Tibial nerve (tissue), 4 donors: Measurements from ENCODE around the gene WAPL. TPM values are rescaled to one million over a fixed set of nuclear protein-coding genes. Genes with fewer than 3 reads are reported as not detected.

Experiments
- DNase-seq, 2 donors: peaks; one replicate each; pipeline ENCODE4 v3.0.0-alpha.2; 2019; ENCODE audit warnings: low spot score in 2 of 2
- H3K27ac ChIP-seq, 4 donors: fragments of 200-600 bp; sonication (generic) in 3 of 4; one replicate each; pipeline ENCODE4 v1.5.1; 2017 to 2019; ENCODE audit warnings: mild to moderate bottlenecking in 1 of 4
- H3K27me3 ChIP-seq, 2 donors: fragments of 200-600 bp; sonication (generic) in 1 of 2; one replicate each; pipeline versions ENCODE4 v1.5.1 to v1.6.0; 2017 to 2019
- H3K36me3 ChIP-seq, 3 donors: fragments of 200-600 bp; sonication (generic); one replicate each; pipeline ENCODE4 v1.5.1; 2018 to 2019
- H3K4me1 ChIP-seq, 4 donors: fragments of 200-600 bp; sonication (generic) in 3 of 4; one replicate each; pipeline ENCODE4 v1.5.1; 2017 to 2019
- H3K4me3 ChIP-seq, 4 donors: fragments of 200-600 bp; sonication (generic) in 3 of 4; one replicate each; pipeline ENCODE4 v1.5.1; 2017 to 2019; ENCODE audit warnings: mild to moderate bottlenecking in 1 of 4, moderate library complexity in 1 of 4
- H3K9me3 ChIP-seq, 4 donors: fragments of 200-600 bp; sonication (generic) in 3 of 4; one replicate each; pipeline ENCODE4 v1.5.1; 2017 to 2019
- CTCF ChIP-seq, 5 experiments: fragments of 200-600 bp in 3 of 5; fragments of 450-650 bp in 2 of 5; sonication (generic) in 3 of 5; IDR thresholded peaks; one replicate each; pipeline ENCODE4 v1.5.1; 2016 to 2019; ENCODE audit warnings: antibody characterized with exemption in 5 of 5, mild to moderate bottlenecking in 3 of 5, moderate library complexity in 2 of 5
- EP300 ChIP-seq, 2 donors: sonication (generic); formaldehyde crosslinking; IDR thresholded peaks; one replicate each; pipeline ENCODE4 v1.6.1; 2017; ENCODE audit warnings: antibody characterized with exemption in 2 of 2, mild to moderate bottlenecking in 1 of 2
- POLR2A ChIP-seq, 2 donors: fragments of 450-650 bp; IDR thresholded peaks; one replicate each; pipeline ENCODE4 v1.6.1; 2017; ENCODE audit warnings: antibody characterized with exemption in 2 of 2, mild to moderate bottlenecking in 2 of 2, moderate library complexity in 2 of 2
- WGBS, 2 donors: methylation state at CpG; one replicate each; pipeline ENCODE4 v1.1.5; 2018; 5-methylcytosine and 5-hydroxymethylcytosine counted together
- total RNA-seq, 4 donors: library from RNA; depleted of rRNA; stranded (reverse); fragments of >200 nt; gene quantifications; one replicate each; pipeline ENCODE4 v1.1.0, GENCODE V29; 2016

Gene WAPL
- total RNA-seq, 4 donors from 2014 or later: 26.7 to 50.4 (median 42.0) TPM

DNA sequence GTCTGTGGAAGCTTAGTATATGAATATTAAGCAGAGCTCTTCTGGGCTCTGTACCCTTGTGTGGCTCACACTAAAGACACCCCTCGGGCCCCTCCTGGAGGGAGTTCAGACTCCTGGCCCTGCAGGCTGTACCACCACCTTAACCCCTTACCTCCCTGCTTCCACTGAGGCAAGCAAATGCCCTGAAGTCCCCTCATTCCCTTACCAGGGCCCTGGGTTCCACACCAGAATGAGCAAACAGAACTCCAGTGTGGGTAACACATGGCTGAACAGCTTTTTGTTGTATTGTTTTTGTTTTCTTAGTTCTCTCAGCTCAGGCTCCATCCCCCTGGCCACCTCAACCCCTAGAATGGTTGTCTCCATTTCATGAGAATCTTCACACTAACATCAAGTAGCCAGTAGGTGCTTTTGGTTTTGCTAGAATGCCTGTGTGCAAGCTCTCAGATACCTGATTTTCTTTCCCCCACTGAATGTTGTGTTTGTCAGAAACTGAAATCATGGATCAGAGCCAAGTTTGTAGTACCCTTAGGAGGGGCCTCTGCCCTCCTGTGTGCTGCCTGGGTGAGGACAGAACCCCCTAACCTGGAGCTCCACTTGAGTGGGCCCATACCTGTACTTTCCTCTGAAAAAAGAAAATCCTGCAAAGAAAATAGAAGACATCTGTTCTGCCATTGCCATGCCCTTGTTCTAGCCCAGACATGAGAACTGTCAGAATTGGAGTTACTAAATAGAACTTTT lies 2.8 kb upstream of the WAPL start:
- no peaks in the 10 kb centered on the region for H3K9me3 ChIP-seq

GRCh38 chr10:86523348-86523747 lies 1.8 kb upstream of the WAPL start:
- H3K4me3 ChIP-seq: no peak overlapping the region
- WGBS, 2 donors: 32 to 37% methylated on average over 1 of the region's 1 CpG
- no peak overlapping the region for H3K27ac ChIP-seq
- H3K4me1 ChIP-seq: peaks cover 5 to 55% (median 34%) of the 10 kb centered on the region in 4 donors
- no peaks in the 10 kb centered on the region for H3K9me3 ChIP-seq
- DNase-seq: no peak
- H3K27me3 ChIP-seq: no peaks in the 10 kb centered on the region
- H3K36me3 ChIP-seq: no peaks in the 10 kb centered on the region
- TF ChIP-seq EP300 (IDR thresholded peaks at IDR 0.05): no peak
- TF ChIP-seq CTCF (IDR thresholded peaks at IDR 0.05): peak in 1 of 5 experiments; percentile 22

More for the DNA sequence above, 2.8 kb upstream of the WAPL start:
- TF ChIP-seq POLR2A (IDR thresholded peaks at IDR 0.05) (no peak), CTCF (IDR thresholded peaks at IDR 0.05) (no peak), EP300 (IDR thresholded peaks at IDR 0.05) (no peak)
- DNase-seq: no peak
- no peaks in the 10 kb centered on the region for H3K27me3 ChIP-seq
- 20 to 26% methylated on average over 1 of the region's 1 CpG for WGBS, 2 donors
- H3K4me3 ChIP-seq: no peak overlapping the region
- peaks cover 0 to 45% (median 27%) of the 10 kb centered on the region in 4 donors for H3K4me1 ChIP-seq
- no peak overlapping the region for H3K27ac ChIP-seq
- no peaks in the 10 kb centered on the region for H3K36me3 ChIP-seq

- 12% methylated on average over 11 of the region's 11 CpGs for WGBS, 2 donors
- H3K4me1 ChIP-seq: peaks cover 5 to 64% (median 40%) of the 10 kb centered on the region in 4 donors
- no peaks in the 10 kb centered on the region for H3K36me3 ChIP-seq
- TF ChIP-seq EP300 (IDR thresholded peaks at IDR 0.05) (no peak), CTCF (IDR thresholded peaks at IDR 0.05) (no peak), POLR2A (IDR thresholded peaks at IDR 0.05) (no peak)
- no peaks in the 10 kb centered on the region for H3K27me3 ChIP-seq
- no peaks in the 10 kb centered on the region for H3K9me3 ChIP-seq
- H3K27ac ChIP-seq: peak overlapping the region in 3 of 4 donors; percentile 87 to 96 (median 87)
- peak overlapping the region; percentile 70 to 99 (median 94) for H3K4me3 ChIP-seq
- no peak for DNase-seq
Measured at GRCh38 chr10:86522510-86522855, 891 bp upstream of the WAPL start.

DNA sequence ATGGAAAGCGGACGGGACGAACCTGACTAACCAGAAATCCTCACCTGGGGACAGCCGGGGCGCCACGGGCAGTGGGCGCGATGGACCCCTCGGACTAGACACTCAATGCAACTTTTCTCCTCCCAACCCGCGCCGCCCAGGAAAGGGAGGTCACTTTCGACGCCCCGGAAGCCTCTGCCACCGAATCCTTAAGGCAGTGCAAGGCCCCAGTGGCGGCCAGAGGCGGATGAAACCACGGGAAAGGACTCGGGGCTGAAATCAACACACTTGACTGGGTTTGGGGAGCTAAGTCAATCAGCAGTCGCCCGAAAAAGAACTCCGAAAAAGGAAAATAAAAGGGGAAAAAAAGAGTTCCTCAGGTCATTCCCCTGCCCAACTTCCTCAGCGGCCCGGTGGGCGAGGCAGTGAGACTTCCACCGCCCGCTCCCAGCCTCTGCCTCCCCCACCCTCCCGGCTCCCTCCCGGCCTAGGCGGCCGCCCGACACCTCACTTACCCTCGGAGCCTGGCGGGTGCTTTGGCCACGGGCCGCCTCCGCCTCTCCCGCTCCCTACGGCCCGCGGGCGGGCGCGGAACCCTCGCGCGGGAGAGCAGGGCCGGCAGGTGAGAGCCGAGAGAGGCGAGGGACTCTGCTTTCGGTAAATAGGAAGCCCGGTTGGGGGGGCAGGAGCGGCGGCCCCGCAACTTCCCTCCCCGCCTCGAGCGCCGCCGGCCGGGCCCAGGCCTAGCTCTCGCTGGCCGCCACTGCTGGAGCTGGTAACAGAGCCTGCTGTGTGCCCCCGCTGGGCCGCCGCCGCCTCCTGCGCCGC lies 518 bp downstream of the WAPL start:
- Histone ChIP-seq H3K9me3 (no peaks in the 10 kb centered on the region), H3K27ac (peak overlapping the region; percentile 87 to 99 (median 96)), H3K4me3 (peak overlapping the region; percentile 70 to 99 (median 94)), H3K4me1 (peaks cover 5 to 76% (median 44%) of the 10 kb centered on the region in 4 donors), H3K36me3 (peaks cover 0 to 10% (median 0%) of the 10 kb centered on the region in 3 donors), H3K27me3 (no peaks in the 10 kb centered on the region)
- 1% methylated on average over 43 to 61 of the region's 70 CpGs for WGBS, 2 donors
- TF ChIP-seq CTCF (IDR thresholded peaks at IDR 0.05): no peak
- no peak for TF ChIP-seq POLR2A (IDR thresholded peaks at IDR 0.05)
- peak in 1 of 2 donors; percentile 5 for TF ChIP-seq EP300 (IDR thresholded peaks at IDR 0.05)
- peak; percentile 26 to 33 for DNase-seq

DNA sequence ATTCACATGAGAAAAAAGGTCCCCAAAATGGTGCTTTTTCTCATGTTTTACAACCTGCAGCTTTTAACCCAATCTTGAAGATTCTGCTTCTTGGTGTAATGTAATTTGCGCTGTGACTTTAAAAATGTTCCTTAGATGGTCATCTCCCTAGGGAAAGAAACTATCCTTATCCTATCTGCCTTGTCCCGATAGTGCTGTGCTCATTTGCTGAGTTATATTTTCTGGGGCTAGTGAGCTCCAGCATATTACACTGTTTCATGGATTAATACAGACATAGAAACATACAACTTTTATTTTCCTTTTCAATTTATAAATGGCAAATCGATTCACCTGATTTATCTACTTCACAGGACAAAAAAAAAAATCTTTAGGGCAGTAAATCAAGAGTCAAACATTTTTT lies 2.8 kb downstream of the WAPL start:
- Histone ChIP-seq H3K4me3 (no peak overlapping the region), H3K27me3 (no peaks in the 10 kb centered on the region), H3K36me3 (peaks cover 0 to 27% (median 0%) of the 10 kb centered on the region in 3 donors), H3K9me3 (no peaks in the 10 kb centered on the region), H3K4me1 (peaks cover 5 to 76% (median 41%) of the 10 kb centered on the region in 4 donors), H3K27ac (no peak overlapping the region)
- DNase-seq: no peak
- TF ChIP-seq POLR2A (IDR thresholded peaks at IDR 0.05) (no peak), CTCF (IDR thresholded peaks at IDR 0.05) (no peak), EP300 (IDR thresholded peaks at IDR 0.05) (no peak)
- WGBS, 2 donors: 61 to 73% methylated on average over 3 of the region's 3 CpGs
